Measurements from ENCODE around the gene KCNB1. TPM values are rescaled to one million over a fixed set of nuclear protein-coding genes. Genes with fewer than 3 reads are reported as not detected.

The KCNB1 gene
- total and polyA plus RNA-seq, 12 donors: 0.64 to 4.2 (median 1.1) TPM

DNA sequence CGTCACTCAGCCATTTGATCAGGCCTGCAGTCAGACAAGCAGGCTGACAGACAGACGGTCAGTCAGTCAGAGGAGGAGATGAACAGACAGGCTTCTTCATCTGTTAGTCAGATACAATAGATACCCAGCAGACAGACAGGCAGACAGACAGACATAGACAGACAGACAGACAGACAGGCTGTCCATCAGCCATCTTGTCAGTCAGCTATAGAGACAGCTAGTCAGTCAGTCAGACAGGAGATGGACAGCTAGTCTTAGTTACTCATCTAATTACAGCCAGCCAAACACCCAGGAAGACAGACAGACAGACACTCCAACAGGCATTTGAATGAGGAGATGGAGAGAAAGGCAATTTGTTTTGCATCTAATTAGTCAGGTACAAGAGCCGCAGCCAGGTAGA lies 36.4 kb downstream of the KCNB1 start:
- Histone ChIP-seq H3K27ac (peak overlapping the region in 8 of 10 donors; percentile 10 to 83 (median 45)), H3K4me3 (no peak overlapping the region), H3K9me3 (no peaks in the 10 kb centered on the region), H3K27me3 (peaks cover 0 to 10% (median 0%) of the 10 kb centered on the region in 7 donors), H3K4me1 (peaks cover 14 to 46% (median 29%) of the 10 kb centered on the region in 9 donors), H3K36me3 (no peaks in the 10 kb centered on the region)
- ATAC-seq (no peak), DNase-seq (no peak)
- intact Hi-C loops (cut with DNase I): loop anchor here in 4 of 10 donors (5.0 to 10.0 kb wide), 4 partner anchors 36 to 61 kb away; partner anchors contain the start of gene KCNB1 (in 1 of the 4)
- 75 to 93% methylated on average over 3 of the region's 3 CpGs for WGBS, 2 donors
- TF ChIP-seq, protein P1, sequence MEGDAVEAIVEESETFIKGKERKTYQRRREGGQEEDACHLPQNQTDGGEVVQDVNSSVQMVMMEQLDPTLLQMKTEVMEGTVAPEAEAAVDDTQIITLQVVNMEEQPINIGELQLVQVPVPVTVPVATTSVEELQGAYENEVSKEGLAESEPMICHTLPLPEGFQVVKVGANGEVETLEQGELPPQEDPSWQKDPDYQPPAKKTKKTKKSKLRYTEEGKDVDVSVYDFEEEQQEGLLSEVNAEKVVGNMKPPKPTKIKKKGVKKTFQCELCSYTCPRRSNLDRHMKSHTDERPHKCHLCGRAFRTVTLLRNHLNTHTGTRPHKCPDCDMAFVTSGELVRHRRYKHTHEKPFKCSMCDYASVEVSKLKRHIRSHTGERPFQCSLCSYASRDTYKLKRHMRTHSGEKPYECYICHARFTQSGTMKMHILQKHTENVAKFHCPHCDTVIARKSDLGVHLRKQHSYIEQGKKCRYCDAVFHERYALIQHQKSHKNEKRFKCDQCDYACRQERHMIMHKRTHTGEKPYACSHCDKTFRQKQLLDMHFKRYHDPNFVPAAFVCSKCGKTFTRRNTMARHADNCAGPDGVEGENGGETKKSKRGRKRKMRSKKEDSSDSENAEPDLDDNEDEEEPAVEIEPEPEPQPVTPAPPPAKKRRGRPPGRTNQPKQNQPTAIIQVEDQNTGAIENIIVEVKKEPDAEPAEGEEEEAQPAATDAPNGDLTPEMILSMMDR (IDR thresholded peaks at IDR 0.05): no peak

GRCh38 chr20:49445176-49445575 lies 37.3 kb downstream of the KCNB1 start:
- H3K9me3 ChIP-seq: no peaks in the 10 kb centered on the region
- no peaks in the 10 kb centered on the region for H3K36me3 ChIP-seq
- peak overlapping the region in 4 of 10 donors; percentile 10 to 83 (median 38) for H3K27ac ChIP-seq
- peaks cover 14 to 46% (median 29%) of the 10 kb centered on the region in 9 donors for H3K4me1 ChIP-seq
- ATAC-seq: no peak
- intact Hi-C loops (cut with DNase I): loop anchor here in 4 of 10 donors (5.0 to 10.0 kb wide), 4 partner anchors 37 to 60 kb away; partner anchors contain the start of gene KCNB1 (in 1 of the 4)
- DNase-seq: no peak
- TF ChIP-seq, protein P1 (IDR thresholded peaks at IDR 0.05): no peak
- no peak overlapping the region for H3K4me3 ChIP-seq
- peaks cover 0 to 10% (median 0%) of the 10 kb centered on the region in 7 donors for H3K27me3 ChIP-seq
- WGBS, 2 donors: 15 to 22% methylated on average over 5 of the region's 5 CpGs

- Histone ChIP-seq H3K27ac (peak overlapping the region in 3 of 10 donors; percentile 4 to 15 (median 9)), H3K9me3 (no peaks in the 10 kb centered on the region), H3K36me3 (no peaks in the 10 kb centered on the region), H3K4me3 (no peak overlapping the region), H3K4me1 (peaks cover 14 to 46% (median 29%) of the 10 kb centered on the region in 9 donors), H3K27me3 (peaks cover 0 to 10% (median 0%) of the 10 kb centered on the region in 7 donors)
- intact Hi-C loops (cut with DNase I): loop anchor here in 2 of 10 donors (10.0 kb wide), 1 partner anchor 60 kb away; no protein-coding TSS in a partner anchor
- 89 to 100% methylated on average over 1 of the region's 1 CpG for WGBS, 2 donors
- ATAC-seq: no peak
- no peak for DNase-seq
- TF ChIP-seq, protein P1 (IDR thresholded peaks at IDR 0.05): no peak
These were observed 37.9 kb downstream of the KCNB1 start for GRCh38 chr20:49444553-49444990.

DNA sequence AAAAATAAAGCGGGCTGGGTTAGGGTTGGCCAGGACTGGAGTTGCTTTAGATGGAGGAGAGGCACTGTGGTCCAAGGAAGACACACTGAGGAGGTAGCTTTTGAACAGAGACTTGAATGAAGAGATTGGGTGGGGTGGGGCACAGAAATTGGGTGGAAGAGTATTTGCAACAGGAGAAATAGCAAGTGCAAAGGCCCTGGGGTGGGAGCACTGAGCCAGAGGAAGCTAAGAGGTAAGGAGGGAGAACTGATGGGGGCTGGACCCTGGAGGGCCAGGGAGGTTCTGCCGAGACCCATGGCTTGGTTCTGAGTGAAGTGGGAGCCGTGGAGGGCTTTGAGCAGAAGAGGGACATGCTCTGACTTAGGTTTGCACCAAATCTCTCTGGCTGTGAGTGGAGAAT lies 45.4 kb downstream of the KCNB1 start:
- TF ChIP-seq, protein P1 (IDR thresholded peaks at IDR 0.05): no peak
- ATAC-seq (no peak), DNase-seq (no peak)
- Histone ChIP-seq H3K27ac (no peak overlapping the region), H3K9me3 (no peaks in the 10 kb centered on the region), H3K36me3 (no peaks in the 10 kb centered on the region), H3K4me3 (no peak overlapping the region), H3K4me1 (no peaks in the 10 kb centered on the region), H3K27me3 (peaks cover 0 to 10% (median 0%) of the 10 kb centered on the region in 7 donors)
- intact Hi-C loops (cut with DNase I): no loop called here
- WGBS, 2 donors: 94 to 96% methylated on average over 3 of the region's 3 CpGs
